Vagina (tissue), 2 donors: Measurements from ENCODE around the gene CDC42EP2.

Source experiments
- POLR2A ChIP-seq, 2 donors: fragments of 450-650 bp; IDR thresholded peaks; one replicate each; pipeline ENCODE4 v1.6.1; 2017; ENCODE audit warnings: antibody characterized with exemption in 2 of 2, mild to moderate bottlenecking in 2 of 2, moderate library complexity in 2 of 2
- POLR2AphosphoS5 ChIP-seq, 2 donors: sonication (generic); formaldehyde crosslinking; IDR thresholded peaks; one replicate each; pipeline ENCODE4 v1.9.0; 2017; ENCODE audit warnings: antibody characterized with exemption in 2 of 2, mild to moderate bottlenecking in 2 of 2, low read depth in 1 of 2; ENCODE audit not compliant: insufficient read depth in 1 of 2
- TF ChIP-seq, protein P1 (sequence below), 3 experiments: fragments of 450-650 bp in 2 of 3; fragments of 200-600 bp in 1 of 3; sonication (generic) in 1 of 3; IDR thresholded peaks; one replicate each; pipeline ENCODE4 v1.5.1; 2017 to 2019; ENCODE audit warnings: antibody characterized with exemption in 3 of 3, mild to moderate bottlenecking in 2 of 3, moderate library complexity in 2 of 3

DNA sequence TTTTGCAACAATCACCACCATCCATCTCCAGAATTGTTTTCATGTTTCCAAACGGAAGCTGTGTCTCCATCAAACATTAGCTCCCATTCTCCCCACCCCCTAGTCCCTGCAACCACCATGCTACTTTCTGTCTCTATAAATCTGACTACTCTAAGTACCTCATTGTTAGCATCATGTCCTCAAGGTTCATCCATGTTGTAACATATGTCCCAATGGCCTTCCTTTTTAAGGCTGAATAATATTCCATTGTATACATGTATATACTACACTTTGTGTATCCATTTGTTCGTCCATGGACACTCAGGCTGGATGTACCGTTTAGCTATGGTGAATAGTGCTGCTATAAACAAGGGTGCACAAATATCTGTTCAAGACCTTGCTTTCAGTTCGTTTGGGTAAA lies 10.8 kb downstream of the CDC42EP2 start:
- TF ChIP-seq, protein P1, sequence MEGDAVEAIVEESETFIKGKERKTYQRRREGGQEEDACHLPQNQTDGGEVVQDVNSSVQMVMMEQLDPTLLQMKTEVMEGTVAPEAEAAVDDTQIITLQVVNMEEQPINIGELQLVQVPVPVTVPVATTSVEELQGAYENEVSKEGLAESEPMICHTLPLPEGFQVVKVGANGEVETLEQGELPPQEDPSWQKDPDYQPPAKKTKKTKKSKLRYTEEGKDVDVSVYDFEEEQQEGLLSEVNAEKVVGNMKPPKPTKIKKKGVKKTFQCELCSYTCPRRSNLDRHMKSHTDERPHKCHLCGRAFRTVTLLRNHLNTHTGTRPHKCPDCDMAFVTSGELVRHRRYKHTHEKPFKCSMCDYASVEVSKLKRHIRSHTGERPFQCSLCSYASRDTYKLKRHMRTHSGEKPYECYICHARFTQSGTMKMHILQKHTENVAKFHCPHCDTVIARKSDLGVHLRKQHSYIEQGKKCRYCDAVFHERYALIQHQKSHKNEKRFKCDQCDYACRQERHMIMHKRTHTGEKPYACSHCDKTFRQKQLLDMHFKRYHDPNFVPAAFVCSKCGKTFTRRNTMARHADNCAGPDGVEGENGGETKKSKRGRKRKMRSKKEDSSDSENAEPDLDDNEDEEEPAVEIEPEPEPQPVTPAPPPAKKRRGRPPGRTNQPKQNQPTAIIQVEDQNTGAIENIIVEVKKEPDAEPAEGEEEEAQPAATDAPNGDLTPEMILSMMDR (IDR thresholded peaks at IDR 0.05): no peak
- TF ChIP-seq POLR2A (IDR thresholded peaks at IDR 0.05): no peak
- no peak for TF ChIP-seq POLR2AphosphoS5 (IDR thresholded peaks at IDR 0.05; ENCODE audit: insufficient read depth in 1 of 2, low read depth in 1 of 2)
